Esophagus mucosa (tissue), 1 donor: ENCODE measurements around the gene ZSWIM4. TPM values are rescaled to one million over a fixed set of nuclear protein-coding genes. Genes with fewer than 3 reads are reported as not detected.

Experiments used
- ATAC-seq: fragments of 200-7000 bp; cut with Tn5 transposase; one replicate; pipeline ENCODE4 v1.9.1; 2020
- total RNA-seq: library from RNA; stranded (reverse); gene quantifications from one replicate; pipeline ENCODE4 v1.2.4, GENCODE V29; 2023
- donor health status: DM: yes; HTN: yes; CAD: no.

The ZSWIM4 gene
- total RNA-seq, 1 donor from 2014 or later = 10.9 TPM

- no peak for ATAC-seq
Measured at GRCh38 chr19:13876834-13877233, 81.6 kb downstream of the ZSWIM4 start, which contains the start of gene NANOS3. TSS of gene NANOS3 (plus strand) at chr19:13877134. CDS start at chr19:13877249, 115 bp downstream.

DNA sequence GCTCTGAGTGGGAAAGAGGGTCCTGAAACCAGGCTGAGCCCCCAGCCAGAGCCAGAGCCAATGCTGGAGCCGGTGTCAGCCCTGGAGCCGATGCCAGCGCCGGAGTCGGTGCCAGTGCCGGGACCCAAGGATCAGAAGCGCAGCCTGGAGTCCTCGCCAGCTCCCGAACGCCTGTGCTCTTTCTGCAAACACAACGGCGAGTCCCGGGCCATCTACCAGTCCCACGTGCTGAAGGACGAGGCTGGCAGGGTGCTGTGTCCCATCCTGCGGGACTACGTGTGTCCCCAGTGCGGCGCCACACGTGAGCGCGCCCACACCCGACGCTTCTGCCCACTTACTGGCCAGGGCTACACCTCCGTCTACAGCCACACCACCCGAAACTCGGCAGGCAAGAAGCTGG lies 82.1 kb downstream of the ZSWIM4 start:
- ATAC-seq = no peak

GRCh38 chr19:13880059-13881043 lies 85.1 kb downstream of the ZSWIM4 start:
- peak; percentile 93 for ATAC-seq

DNA sequence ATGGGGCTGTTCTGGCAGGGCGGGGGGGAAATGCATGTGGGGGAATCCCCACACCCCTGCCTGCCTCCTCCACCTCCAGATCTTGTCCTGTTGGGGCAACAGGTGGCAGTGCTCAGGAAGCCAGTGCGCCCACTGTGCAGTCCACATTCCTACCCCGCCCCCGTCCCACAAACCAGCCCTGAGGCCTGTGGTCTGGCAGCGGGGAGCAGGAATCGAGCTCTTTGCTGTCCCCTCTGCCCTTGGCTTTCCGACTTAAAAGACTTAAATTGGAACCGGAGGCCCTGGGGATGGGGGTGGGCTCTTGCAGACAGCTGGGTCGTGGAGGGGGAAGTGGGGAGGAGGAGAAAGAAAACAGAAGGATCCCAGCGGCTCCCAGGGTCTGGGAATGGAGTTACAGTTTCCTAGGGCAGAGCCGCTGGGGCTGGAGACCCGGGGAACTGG lies 86.0 kb downstream of the ZSWIM4 start:
- no peak for ATAC-seq

Other genes starting within 250 kb of the ZSWIM4 start
- 22.4 TPM for gene MRI1, start 30.9 kb upstream of the ZSWIM4 start, total RNA-seq
- gene C19orf53, start 21.0 kb upstream of the ZSWIM4 start, total RNA-seq = 60.2 TPM
- not detected for gene NANOS3, start 81.7 kb downstream of the ZSWIM4 start, total RNA-seq
- gene BRME1, start 110.7 kb downstream of the ZSWIM4 start, total RNA-seq = 5.7 TPM
- 29.7 TPM for gene CC2D1A, start 110.8 kb downstream of the ZSWIM4 start, total RNA-seq
- 8.5 TPM for gene PODNL1, start 143.0 kb downstream of the ZSWIM4 start, total RNA-seq
- 18.2 TPM for gene DCAF15, start 157.1 kb downstream of the ZSWIM4 start, total RNA-seq
- 8.3 TPM for gene RFX1, start 210.9 kb downstream of the ZSWIM4 start, total RNA-seq
- not detected for gene RLN3, start 232.7 kb downstream of the ZSWIM4 start, total RNA-seq
- 1.2 TPM for gene IL27RA, start 236.3 kb downstream of the ZSWIM4 start, total RNA-seq